Measurements from ENCODE around the gene CAD.
"Not testable (repeated sequence)": the region's sequence is repeated elsewhere in the genome, so short reads cannot be mapped to it uniquely, and the experiment has no call there.

The CAD gene

DNA sequence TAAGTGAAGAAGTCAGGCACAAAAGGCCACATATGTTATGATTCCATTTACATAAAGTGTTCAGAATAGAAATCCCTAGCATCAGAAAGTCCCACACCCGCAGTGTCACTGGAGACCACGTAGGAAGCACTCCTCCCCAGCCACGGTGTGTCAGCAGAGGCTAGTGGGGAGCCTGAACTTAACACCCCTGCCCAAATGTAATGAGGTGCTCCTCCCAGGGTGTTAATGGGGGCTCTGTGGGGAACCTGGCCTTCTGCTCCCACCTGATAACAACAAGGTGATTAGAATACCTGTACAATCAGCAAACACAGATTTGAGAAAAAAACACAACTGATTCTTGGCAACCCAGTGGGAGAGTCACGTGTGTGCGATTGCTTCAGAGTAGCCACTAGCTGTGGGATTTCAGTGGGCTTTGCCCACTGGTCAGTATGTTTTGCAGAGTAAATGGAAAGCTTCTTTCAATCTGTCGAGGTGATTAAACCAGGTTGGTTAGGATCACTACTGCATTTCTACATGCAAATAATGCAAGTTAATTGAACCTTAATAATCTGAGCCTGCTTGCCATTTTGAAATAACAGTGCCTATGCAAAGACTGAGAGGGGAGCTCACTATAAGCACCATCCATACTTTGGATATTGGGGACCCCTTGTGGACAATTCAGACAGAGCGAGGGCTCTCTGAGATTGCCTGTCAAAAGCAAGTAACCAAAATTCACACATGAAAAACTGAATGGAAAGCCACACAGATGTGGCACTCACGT, 25.9 kb upstream of the CAD start:
- H3K27me3 ChIP-seq (ENCODE audit: insufficient read depth, poor library complexity, severe bottlenecking) = no peaks in the 10 kb centered on the region
- H3K4me1 ChIP-seq (ENCODE audit: insufficient read depth, poor library complexity, severe bottlenecking) = no peaks in the 10 kb centered on the region
- no peak for DNase-seq (ENCODE audit: low spot score)
- H3K27ac ChIP-seq (ENCODE audit: poor library complexity, severe bottlenecking) = no peak overlapping the region
- H3K9me3 ChIP-seq (ENCODE audit: severe bottlenecking) = no peaks in the 10 kb centered on the region
- no peaks in the 10 kb centered on the region for H3K36me3 ChIP-seq (ENCODE audit: low read depth)
- peak; percentile 91 for ATAC-seq (ENCODE audit: low read depth)
- TF ChIP-seq, protein P1, sequence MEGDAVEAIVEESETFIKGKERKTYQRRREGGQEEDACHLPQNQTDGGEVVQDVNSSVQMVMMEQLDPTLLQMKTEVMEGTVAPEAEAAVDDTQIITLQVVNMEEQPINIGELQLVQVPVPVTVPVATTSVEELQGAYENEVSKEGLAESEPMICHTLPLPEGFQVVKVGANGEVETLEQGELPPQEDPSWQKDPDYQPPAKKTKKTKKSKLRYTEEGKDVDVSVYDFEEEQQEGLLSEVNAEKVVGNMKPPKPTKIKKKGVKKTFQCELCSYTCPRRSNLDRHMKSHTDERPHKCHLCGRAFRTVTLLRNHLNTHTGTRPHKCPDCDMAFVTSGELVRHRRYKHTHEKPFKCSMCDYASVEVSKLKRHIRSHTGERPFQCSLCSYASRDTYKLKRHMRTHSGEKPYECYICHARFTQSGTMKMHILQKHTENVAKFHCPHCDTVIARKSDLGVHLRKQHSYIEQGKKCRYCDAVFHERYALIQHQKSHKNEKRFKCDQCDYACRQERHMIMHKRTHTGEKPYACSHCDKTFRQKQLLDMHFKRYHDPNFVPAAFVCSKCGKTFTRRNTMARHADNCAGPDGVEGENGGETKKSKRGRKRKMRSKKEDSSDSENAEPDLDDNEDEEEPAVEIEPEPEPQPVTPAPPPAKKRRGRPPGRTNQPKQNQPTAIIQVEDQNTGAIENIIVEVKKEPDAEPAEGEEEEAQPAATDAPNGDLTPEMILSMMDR (IDR thresholded peaks at IDR 0.05; ENCODE audit: poor library complexity, severe bottlenecking) = peak; percentile 75
- H3K4me3 ChIP-seq (ENCODE audit: severe bottlenecking) = no peak overlapping the region

DNA sequence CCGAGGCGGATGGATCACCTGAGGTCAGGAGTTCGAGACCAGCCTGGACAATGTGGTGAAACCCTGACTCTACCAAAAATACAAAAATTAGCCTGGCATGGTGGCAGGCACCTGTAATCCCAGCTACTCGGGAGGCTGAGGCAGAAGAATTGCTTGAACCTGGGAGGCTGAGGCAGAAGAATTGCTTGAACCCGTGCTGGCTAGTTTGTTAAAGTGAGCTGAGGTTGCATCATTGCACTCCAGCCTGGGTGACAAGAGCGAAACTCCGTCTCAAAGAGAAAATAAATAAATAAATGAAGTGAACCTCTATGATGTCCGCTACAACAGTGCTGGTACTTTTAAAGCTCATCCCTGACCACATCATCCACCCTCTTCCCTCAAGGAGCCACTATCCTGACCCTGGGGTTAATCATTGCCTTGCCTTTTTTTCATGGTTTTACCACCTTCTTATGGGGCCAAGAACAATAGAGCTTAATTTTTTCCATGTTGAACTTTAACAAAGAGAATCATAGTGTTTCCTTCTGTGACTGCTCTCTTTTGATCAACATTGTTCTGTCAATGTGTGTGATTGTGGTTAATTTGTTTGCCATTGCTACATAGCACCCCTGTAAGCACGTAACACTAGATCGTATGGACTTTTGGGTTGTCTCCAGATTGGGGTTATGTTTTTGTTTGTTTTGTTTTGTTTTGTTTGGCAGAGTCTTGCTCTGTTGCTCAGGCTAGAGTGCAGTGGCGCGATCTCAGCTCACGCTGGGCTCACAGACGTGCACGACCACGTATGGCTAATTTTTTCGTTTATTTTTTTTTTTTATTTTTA, 22.4 kb upstream of the CAD start:
- TF ChIP-seq, protein P1 (IDR thresholded peaks at IDR 0.05; ENCODE audit: poor library complexity, severe bottlenecking) = no peak
- Histone ChIP-seq H3K4me1 (ENCODE audit: insufficient read depth, poor library complexity, severe bottlenecking) (no peaks in the 10 kb centered on the region), H3K27ac (ENCODE audit: poor library complexity, severe bottlenecking) (no peak overlapping the region), H3K36me3 (ENCODE audit: low read depth) (no peaks in the 10 kb centered on the region), H3K9me3 (ENCODE audit: severe bottlenecking) (no peaks in the 10 kb centered on the region), H3K4me3 (ENCODE audit: severe bottlenecking) (no peak overlapping the region), H3K27me3 (ENCODE audit: insufficient read depth, poor library complexity, severe bottlenecking) (no peaks in the 10 kb centered on the region)
- no peak for DNase-seq (ENCODE audit: low spot score)
- ATAC-seq (ENCODE audit: low read depth) = no peak

DNA sequence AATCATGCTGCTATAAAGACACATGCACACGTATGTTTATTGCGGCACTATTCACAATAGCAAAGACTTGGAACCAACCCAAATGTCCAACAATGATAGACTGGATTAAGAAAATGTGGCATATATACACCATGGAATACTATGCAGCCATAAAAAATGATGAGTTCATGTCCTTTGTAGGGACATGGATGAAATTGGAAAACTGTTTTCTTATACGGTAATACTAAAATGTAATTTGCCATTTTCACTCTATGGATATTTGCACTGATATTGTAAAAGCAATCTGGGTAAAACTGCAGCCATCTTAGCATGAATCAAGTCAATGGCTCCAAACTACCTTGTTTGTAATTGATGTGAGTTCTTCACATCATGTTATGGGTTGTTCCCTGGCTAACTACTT, 21.4 kb upstream of the CAD start:
- not testable (repeated sequence) for H3K27ac ChIP-seq (ENCODE audit: poor library complexity, severe bottlenecking); H3K36me3 ChIP-seq (ENCODE audit: low read depth); ATAC-seq (ENCODE audit: low read depth); H3K9me3 ChIP-seq (ENCODE audit: severe bottlenecking); H3K4me1 ChIP-seq (ENCODE audit: insufficient read depth, poor library complexity, severe bottlenecking); DNase-seq (ENCODE audit: low spot score); H3K27me3 ChIP-seq (ENCODE audit: insufficient read depth, poor library complexity, severe bottlenecking); H3K4me3 ChIP-seq (ENCODE audit: severe bottlenecking)

DNA sequence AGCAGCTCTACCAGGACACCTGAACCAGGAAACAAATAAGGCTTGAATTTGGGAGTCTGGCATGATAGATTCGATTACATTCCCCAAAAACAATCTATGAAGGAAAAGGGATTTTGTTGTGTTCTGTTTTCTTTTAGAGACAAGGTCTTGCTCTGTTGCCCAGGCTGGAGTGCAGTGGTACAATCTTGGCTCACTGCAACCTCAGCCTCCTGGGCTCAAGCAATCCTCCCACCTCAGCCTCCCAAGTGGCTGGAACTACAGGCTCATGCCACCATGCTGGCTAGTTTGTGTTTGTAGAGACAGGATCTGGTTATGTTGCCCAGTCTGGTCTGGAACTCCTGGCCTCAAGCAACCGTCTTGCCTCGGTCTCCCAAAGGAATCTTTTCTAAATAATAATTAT, 19.1 kb upstream of the CAD start:
- H3K9me3 ChIP-seq (ENCODE audit: severe bottlenecking); H3K36me3 ChIP-seq (ENCODE audit: low read depth); H3K27ac ChIP-seq (ENCODE audit: poor library complexity, severe bottlenecking); H3K27me3 ChIP-seq (ENCODE audit: insufficient read depth, poor library complexity, severe bottlenecking); H3K4me1 ChIP-seq (ENCODE audit: insufficient read depth, poor library complexity, severe bottlenecking); H3K4me3 ChIP-seq (ENCODE audit: severe bottlenecking); ATAC-seq (ENCODE audit: low read depth); DNase-seq (ENCODE audit: low spot score): not testable (repeated sequence)

DNA sequence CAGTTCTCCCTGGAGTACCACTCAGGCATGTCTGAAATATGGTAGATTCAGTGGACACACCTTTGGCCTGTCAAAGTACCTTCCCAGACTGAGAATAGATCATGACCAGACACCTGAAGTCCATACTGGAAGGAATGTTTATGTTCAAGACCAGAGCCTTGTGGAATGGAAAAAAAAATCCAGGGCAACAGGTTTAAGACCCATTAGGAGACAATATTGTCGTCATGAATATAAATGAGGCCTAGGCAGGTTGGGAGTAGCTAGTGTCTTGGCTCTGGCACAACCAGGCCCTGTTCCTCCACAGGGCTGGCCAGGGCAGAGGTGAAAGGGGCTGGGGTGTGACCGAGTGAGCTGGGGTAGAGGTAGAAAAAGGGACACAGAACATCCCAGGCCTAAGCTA, 18.5 kb upstream of the CAD start:
- H3K27ac ChIP-seq (ENCODE audit: poor library complexity, severe bottlenecking) = no peak overlapping the region

More for the DNA sequence above, 18.5 kb upstream of the CAD start:
- Histone ChIP-seq H3K4me3 (ENCODE audit: severe bottlenecking) (no peak overlapping the region), H3K9me3 (ENCODE audit: severe bottlenecking) (no peaks in the 10 kb centered on the region), H3K36me3 (ENCODE audit: low read depth) (no peaks in the 10 kb centered on the region), H3K4me1 (ENCODE audit: insufficient read depth, poor library complexity, severe bottlenecking) (no peaks in the 10 kb centered on the region), H3K27me3 (ENCODE audit: insufficient read depth, poor library complexity, severe bottlenecking) (no peaks in the 10 kb centered on the region)
- TF ChIP-seq, protein P1 (IDR thresholded peaks at IDR 0.05; ENCODE audit: poor library complexity, severe bottlenecking) = no peak
- DNase-seq (ENCODE audit: low spot score) (no peak), ATAC-seq (ENCODE audit: low read depth) (peak; percentile 17; the same call in 1 of the 3 replicates)
